ENCODE measurements around the gene DIPK1B.

DNA sequence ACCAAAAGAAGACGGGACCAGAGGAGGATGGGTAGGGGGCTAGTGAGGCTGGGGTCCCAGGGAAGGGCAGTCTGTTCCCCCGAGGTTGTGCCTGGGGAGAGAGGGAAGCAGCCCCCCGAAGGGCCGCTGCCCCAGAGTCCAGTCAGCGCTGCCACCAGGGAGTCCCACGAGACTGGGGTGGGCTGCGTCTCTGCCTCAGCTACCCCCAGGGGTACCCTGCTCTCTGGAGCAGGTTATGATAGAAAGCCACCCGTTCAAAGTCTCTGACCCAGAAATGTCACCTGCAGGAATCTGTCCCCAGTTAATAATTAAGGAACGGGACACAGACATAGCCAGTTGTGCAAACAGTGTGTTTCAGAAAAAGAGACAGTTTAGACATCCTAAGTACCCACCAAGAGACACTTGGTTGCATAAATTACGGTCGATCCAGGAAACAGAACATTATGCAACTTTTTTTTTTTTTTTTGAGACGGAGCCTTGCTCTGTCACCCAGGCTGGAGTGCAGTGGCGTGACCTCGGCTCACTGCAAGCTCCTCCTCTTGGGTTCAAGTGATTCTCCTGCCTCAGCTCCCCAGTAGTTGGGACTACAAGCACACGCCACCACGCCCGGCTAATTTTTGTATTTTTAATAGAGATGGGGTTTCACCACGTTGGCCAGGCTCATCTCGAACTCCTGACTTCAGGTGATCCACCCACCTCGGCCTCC is 14.4 kb upstream of the DIPK1B start:
- TF ChIP-seq, protein P1, sequence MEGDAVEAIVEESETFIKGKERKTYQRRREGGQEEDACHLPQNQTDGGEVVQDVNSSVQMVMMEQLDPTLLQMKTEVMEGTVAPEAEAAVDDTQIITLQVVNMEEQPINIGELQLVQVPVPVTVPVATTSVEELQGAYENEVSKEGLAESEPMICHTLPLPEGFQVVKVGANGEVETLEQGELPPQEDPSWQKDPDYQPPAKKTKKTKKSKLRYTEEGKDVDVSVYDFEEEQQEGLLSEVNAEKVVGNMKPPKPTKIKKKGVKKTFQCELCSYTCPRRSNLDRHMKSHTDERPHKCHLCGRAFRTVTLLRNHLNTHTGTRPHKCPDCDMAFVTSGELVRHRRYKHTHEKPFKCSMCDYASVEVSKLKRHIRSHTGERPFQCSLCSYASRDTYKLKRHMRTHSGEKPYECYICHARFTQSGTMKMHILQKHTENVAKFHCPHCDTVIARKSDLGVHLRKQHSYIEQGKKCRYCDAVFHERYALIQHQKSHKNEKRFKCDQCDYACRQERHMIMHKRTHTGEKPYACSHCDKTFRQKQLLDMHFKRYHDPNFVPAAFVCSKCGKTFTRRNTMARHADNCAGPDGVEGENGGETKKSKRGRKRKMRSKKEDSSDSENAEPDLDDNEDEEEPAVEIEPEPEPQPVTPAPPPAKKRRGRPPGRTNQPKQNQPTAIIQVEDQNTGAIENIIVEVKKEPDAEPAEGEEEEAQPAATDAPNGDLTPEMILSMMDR (IDR thresholded peaks at IDR 0.05) = no peak
- no peak for TF ChIP-seq POLR2A (IDR thresholded peaks at IDR 0.05)
